Neural cell (in vitro differentiated cells): ENCODE results near the gene SLC25A21. TPM values are rescaled to one million over a fixed set of nuclear protein-coding genes. Genes with fewer than 3 reads are reported as not detected.
A peak's percentile ranks its signal among the peaks of the same experiment; 100 is the strongest.

Experiments used
- H2AFZ ChIP-seq: fragments of 200-600, 300-800 bp; sonication (generic), shearing (Covaris generic); 2 replicates; pipeline ENCODE4 v1.6.0; 2014; ENCODE audit warnings: low read depth, mild to moderate bottlenecking, antibody characterized with exemption, low read length, moderate library complexity
- H3F3A ChIP-seq: fragments of 200-600 bp; shearing (Covaris generic); 2 replicates; pipeline ENCODE4 v1.6.1; 2016; ENCODE audit warnings: mild to moderate bottlenecking, moderate library complexity, mixed read lengths, antibody characterized with exemption, low read length; ENCODE audit not compliant: insufficient read depth, poor library complexity, severe bottlenecking
- H3K27ac ChIP-seq: fragments of 200-600, 300-800 bp; sonication (generic), shearing (Covaris generic); 2 replicates; pipeline ENCODE4 v1.5.1; 2014; ENCODE audit warnings: mild to moderate bottlenecking, low read length, moderate library complexity
- H3K27me3 ChIP-seq: fragments of 300-800, 200-600 bp; sonication (generic), shearing (Covaris generic); 2 replicates; pipeline ENCODE4 v1.6.0; 2014; ENCODE audit warnings: mild to moderate bottlenecking, low read depth, low read length, moderate library complexity; ENCODE audit not compliant: insufficient read depth
- H3K36me3 ChIP-seq: fragments of 300-800, 200-600 bp; sonication (generic), shearing (Covaris generic); 2 replicates; pipeline ENCODE4 v1.5.1; 2014; ENCODE audit warnings: mild to moderate bottlenecking, antibody characterized with exemption, low read length, moderate library complexity; ENCODE audit not compliant: insufficient read depth
- H3K4me2 ChIP-seq: fragments of 300-800, 200-600 bp; sonication (generic), shearing (Covaris generic); 2 replicates; pipeline ENCODE4 v1.6.0; 2014; ENCODE audit warnings: mild to moderate bottlenecking, low read length
- H3K4me3 ChIP-seq: fragments of 300-800, 200-600 bp; sonication (generic), shearing (Covaris generic); 2 replicates; pipeline ENCODE4 v1.5.1; 2014; ENCODE audit warnings: mild to moderate bottlenecking, low read length, moderate library complexity
- H3K79me2 ChIP-seq: fragments of 200-600 bp; shearing (Covaris generic); replicated peaks from 2 replicates; pipeline ENCODE4 v1.6.0; 2014; ENCODE audit warnings: mild to moderate bottlenecking, low read length, moderate library complexity; ENCODE audit not compliant: insufficient read depth
- H3K9ac ChIP-seq: fragments of 300-800, 200-600 bp; sonication (generic), shearing (Covaris generic); 2 replicates; pipeline ENCODE4 v1.6.1; 2016; ENCODE audit warnings: mild to moderate bottlenecking, low read length, mixed read lengths
- H3K9me2 ChIP-seq: fragments of 200-600 bp; shearing (Covaris generic); 2 replicates; pipeline ENCODE4 v1.6.1; 2016; ENCODE audit warnings: mild to moderate bottlenecking, low read length, mixed read lengths; ENCODE audit not compliant: insufficient read depth
- H3K9me3 ChIP-seq: fragments of 200-600, 300-800 bp; sonication (generic), shearing (Covaris generic); 2 replicates; pipeline ENCODE4 v1.6.1; 2016; ENCODE audit warnings: mild to moderate bottlenecking, mixed run types, low read length, moderate library complexity, mixed read lengths
- H4K20me1 ChIP-seq: fragments of 200-600 bp; shearing (Covaris generic); 2 replicates; pipeline ENCODE4 v1.6.1; 2016; ENCODE audit warnings: mild to moderate bottlenecking, mixed run types; ENCODE audit not compliant: insufficient read depth
- CTCF ChIP-seq: fragments of 450-650 bp; IDR thresholded peaks from 2 replicates; pipeline ENCODE4 v1.5.1; 2014; ENCODE audit warnings: antibody characterized with exemption, mild to moderate bottlenecking, moderate library complexity; ENCODE audit not compliant: poor library complexity, severe bottlenecking
- EP300 ChIP-seq: fragments of 450-650 bp; conservative IDR thresholded peaks from 2 replicates; pipeline ENCODE4 v1.6.1; 2014; ENCODE audit warnings: antibody characterized with exemption, mild to moderate bottlenecking, moderate library complexity; ENCODE audit not compliant: poor library complexity, severe bottlenecking
- EZH2 ChIP-seq: fragments of 200-600, 300-800 bp; shearing (Covaris generic), sonication (generic); IDR thresholded peaks from 2 replicates; pipeline ENCODE4 v1.6.1; 2014; ENCODE audit warnings: antibody characterized with exemption, low read length, borderline replicate concordance, mild to moderate bottlenecking; ENCODE audit not compliant: insufficient read depth, poor library complexity, severe bottlenecking
- MXI1 ChIP-seq: fragments of 450-650 bp; conservative IDR thresholded peaks from 2 replicates; pipeline ENCODE4 v1.6.1; 2014; ENCODE audit warnings: antibody characterized with exemption, mild to moderate bottlenecking; ENCODE audit not compliant: poor library complexity, severe bottlenecking
- POLR2AphosphoS5 ChIP-seq: IDR thresholded peaks from 2 replicates; pipeline ENCODE4 v1.6.1; 2012
- RAD21 ChIP-seq: fragments of 450-650 bp; conservative IDR thresholded peaks from 2 replicates; pipeline ENCODE4 v1.6.1; 2014; ENCODE audit warnings: antibody characterized with exemption, mild to moderate bottlenecking, moderate library complexity
- REST ChIP-seq: IDR thresholded peaks from 2 replicates; pipeline ENCODE4 v1.6.1; 2012; ENCODE audit warnings: borderline replicate concordance
- SMC3 ChIP-seq: fragments of 450-650 bp; conservative IDR thresholded peaks from 2 replicates; pipeline ENCODE4 v1.6.1; 2014; ENCODE audit warnings: antibody characterized with exemption, mild to moderate bottlenecking, moderate library complexity; ENCODE audit not compliant: poor library complexity
- TAF1 ChIP-seq: IDR thresholded peaks from 2 replicates; pipeline ENCODE4 v1.6.1; 2012; ENCODE audit warnings: low read depth
- polyA plus RNA-seq: library from polyadenylated mRNA; depleted of rRNA; stranded (reverse); fragments of >200 nt; gene quantifications from 2 replicates; pipeline ENCODE4 v1.2.3, GENCODE V29; 2014

Gene SLC25A21
- polyA plus RNA-seq, 1 donor from 2014 or later = 0.35 TPM

GRCh38 chr14:37090026-37090425 is 82.4 kb downstream of the SLC25A21 start:
- Histone ChIP-seq H3F3A (no peaks in the 10 kb centered on the region), H4K20me1 (no peaks in the 10 kb centered on the region), H3K27me3 (no peaks in the 10 kb centered on the region), H3K9ac (no peak overlapping the region), H3K4me3 (no peak overlapping the region), H2AFZ (no peak overlapping the region), H3K9me3 (no peaks in the 10 kb centered on the region), H3K4me2 (no peak overlapping the region), H3K79me2 (no peaks in the 10 kb centered on the region), H3K9me2 (no peaks in the 10 kb centered on the region), H3K36me3 (no peaks in the 10 kb centered on the region), H3K27ac (no peak overlapping the region)
- TF ChIP-seq TAF1 = no peak
- TF ChIP-seq REST = peak; percentile 82
- peak; percentile 100 for TF ChIP-seq POLR2AphosphoS5
- peak; percentile 95 for TF ChIP-seq EP300

GRCh38 chr14:37089410-37089809 is 83.0 kb downstream of the SLC25A21 start:
- no peaks in the 10 kb centered on the region for H3K9me3 ChIP-seq
- H3K27ac ChIP-seq = no peak overlapping the region
- H3K27me3 ChIP-seq = no peaks in the 10 kb centered on the region
- H3K79me2 ChIP-seq = no peaks in the 10 kb centered on the region
- no peaks in the 10 kb centered on the region for H3F3A ChIP-seq
- H3K4me3 ChIP-seq = no peak overlapping the region
- no peaks in the 10 kb centered on the region for H3K36me3 ChIP-seq
- H3K9ac ChIP-seq = no peak overlapping the region
- H3K9me2 ChIP-seq = no peaks in the 10 kb centered on the region
- TF ChIP-seq REST (no peak), EP300 (no peak), SMC3 (no peak)
- H4K20me1 ChIP-seq = no peaks in the 10 kb centered on the region
- no peak overlapping the region for H3K4me2 ChIP-seq
- no peak overlapping the region for H2AFZ ChIP-seq

GRCh38 chr14:37088356-37089215 is 83.8 kb downstream of the SLC25A21 start:
- no peak overlapping the region for H3K4me3 ChIP-seq
- H3K27ac ChIP-seq = no peak overlapping the region
- no peaks in the 10 kb centered on the region for H3K9me3 ChIP-seq
- H3K79me2 ChIP-seq = no peaks in the 10 kb centered on the region
- no peaks in the 10 kb centered on the region for H3F3A ChIP-seq
- no peaks in the 10 kb centered on the region for H3K27me3 ChIP-seq
- H3K9ac ChIP-seq = no peak overlapping the region
- no peaks in the 10 kb centered on the region for H3K36me3 ChIP-seq
- TF ChIP-seq SMC3 (no peak), EP300 (no peak), TAF1 (no peak), MXI1 (no peak), EZH2 (no peak), POLR2AphosphoS5 (no peak), CTCF (no peak), RAD21 (no peak)
- H3K9me2 ChIP-seq = no peaks in the 10 kb centered on the region
- H3K4me2 ChIP-seq = no peak overlapping the region
- no peaks in the 10 kb centered on the region for H4K20me1 ChIP-seq
- H2AFZ ChIP-seq = no peak overlapping the region
